Muscle layer of colon (tissue), 2 donors: Measurements from ENCODE around the gene NUMBL.

Experiments used
- H3K27ac ChIP-seq: one replicate; pipeline ENCODE4 v1.7.0; 2013; ENCODE audit warnings: low read depth, mild to moderate bottlenecking, low read length, moderate library complexity
- H3K27me3 ChIP-seq, 2 donors: one replicate each; pipeline ENCODE4 v1.7.0; 2013; ENCODE audit warnings: low read length in 2 of 2, mild to moderate bottlenecking in 2 of 2; ENCODE audit not compliant: insufficient read depth in 2 of 2, control insufficient read depth in 1 of 2
- H3K36me3 ChIP-seq: one replicate; pipeline ENCODE4 v1.7.0; 2013; ENCODE audit warnings: mild to moderate bottlenecking, low read length; ENCODE audit not compliant: insufficient read depth
- H3K4me1 ChIP-seq: one replicate; pipeline ENCODE4 v1.7.0; 2013; ENCODE audit warnings: mild to moderate bottlenecking, low read length; ENCODE audit not compliant: insufficient read depth
- H3K4me3 ChIP-seq, 2 donors: one replicate each; pipeline ENCODE4 v1.7.0; 2013; ENCODE audit warnings: low read length in 2 of 2, low read depth in 1 of 2, mild to moderate bottlenecking in 1 of 2, moderate library complexity in 1 of 2
- H3K9ac ChIP-seq: one replicate; pipeline ENCODE4 v1.7.0; 2013; ENCODE audit warnings: low read length
- H3K9me3 ChIP-seq: one replicate; pipeline ENCODE4 v1.7.0; 2013; ENCODE audit warnings: mild to moderate bottlenecking, low read length
- donor health status: abdominal sarcoma.
- donor health status: Adenocarcinoma of cecum.

The NUMBL gene

GRCh38 chr19:40714441-40715299 lies 24.2 kb upstream of the NUMBL start:
- Histone ChIP-seq H3K9ac (peak overlapping the region; percentile 44), H3K9me3 (no peaks in the 10 kb centered on the region), H3K27me3 (no peaks in the 10 kb centered on the region), H3K4me3 (peak overlapping the region; percentile 44 to 81), H3K4me1 (peaks cover 39% of the 10 kb centered on the region), H3K36me3 (peaks cover 14% of the 10 kb centered on the region), H3K27ac (peak overlapping the region; percentile 94)

GRCh38 chr19:40713939-40714338 lies 23.5 kb upstream of the NUMBL start:
- Histone ChIP-seq H3K4me1 (peaks cover 34% of the 10 kb centered on the region), H3K36me3 (peaks cover 21% of the 10 kb centered on the region), H3K9me3 (no peaks in the 10 kb centered on the region), H3K27me3 (no peaks in the 10 kb centered on the region), H3K27ac (peak overlapping the region; percentile 94), H3K4me3 (peak overlapping the region in 1 of 2 donors; percentile 44), H3K9ac (peak overlapping the region; percentile 44)

- Histone ChIP-seq H3K4me3 (no peak overlapping the region), H3K27ac (no peak overlapping the region), H3K9me3 (no peaks in the 10 kb centered on the region), H3K36me3 (peaks cover 32% of the 10 kb centered on the region), H3K9ac (no peak overlapping the region), H3K4me1 (peaks cover 10% of the 10 kb centered on the region), H3K27me3 (no peaks in the 10 kb centered on the region)
Measured at GRCh38 chr19:40709817-40710216, 19.4 kb upstream of the NUMBL start.

- Histone ChIP-seq H3K36me3 (peaks cover 46% of the 10 kb centered on the region), H3K4me3 (no peak overlapping the region), H3K9me3 (no peaks in the 10 kb centered on the region), H3K9ac (no peak overlapping the region), H3K27me3 (no peaks in the 10 kb centered on the region), H3K4me1 (peaks cover 8% of the 10 kb centered on the region), H3K27ac (no peak overlapping the region)
Measured at GRCh38 chr19:40707615-40708014, 17.2 kb upstream of the NUMBL start.

- Histone ChIP-seq H3K4me1 (peaks cover 15% of the 10 kb centered on the region), H3K27me3 (no peaks in the 10 kb centered on the region), H3K4me3 (no peak overlapping the region), H3K9ac (no peak overlapping the region), H3K27ac (no peak overlapping the region), H3K36me3 (peaks cover 40% of the 10 kb centered on the region), H3K9me3 (no peaks in the 10 kb centered on the region)
Measured at GRCh38 chr19:40705950-40706619, 15.6 kb upstream of the NUMBL start.

- Histone ChIP-seq H3K4me1 (peaks cover 15% of the 10 kb centered on the region), H3K9ac (no peak overlapping the region), H3K9me3 (no peaks in the 10 kb centered on the region), H3K27me3 (no peaks in the 10 kb centered on the region), H3K36me3 (peaks cover 36% of the 10 kb centered on the region), H3K4me3 (no peak overlapping the region), H3K27ac (no peak overlapping the region)
Measured at GRCh38 chr19:40705362-40705651, 14.9 kb upstream of the NUMBL start.

GRCh38 chr19:40704491-40705361 lies 14.3 kb upstream of the NUMBL start:
- no peak overlapping the region for H3K27ac ChIP-seq
- peaks cover 33% of the 10 kb centered on the region for H3K36me3 ChIP-seq
- H3K27me3 ChIP-seq, result no peaks in the 10 kb centered on the region
- peaks cover 15% of the 10 kb centered on the region for H3K4me1 ChIP-seq
- no peak overlapping the region for H3K4me3 ChIP-seq
- no peak overlapping the region for H3K9ac ChIP-seq
- H3K9me3 ChIP-seq, result no peaks in the 10 kb centered on the region

GRCh38 chr19:40703029-40703755 lies 12.7 kb upstream of the NUMBL start:
- Histone ChIP-seq H3K27ac (peak overlapping the region; percentile 54), H3K27me3 (no peaks in the 10 kb centered on the region), H3K36me3 (peaks cover 23% of the 10 kb centered on the region), H3K4me1 (peaks cover 15% of the 10 kb centered on the region), H3K4me3 (no peak overlapping the region), H3K9me3 (no peaks in the 10 kb centered on the region), H3K9ac (no peak overlapping the region)

- H3K4me3 ChIP-seq, result no peak overlapping the region
- no peaks in the 10 kb centered on the region for H3K27me3 ChIP-seq
- peak overlapping the region; percentile 54 for H3K27ac ChIP-seq
- peaks cover 15% of the 10 kb centered on the region for H3K4me1 ChIP-seq
- H3K9ac ChIP-seq, result no peak overlapping the region
- no peaks in the 10 kb centered on the region for H3K9me3 ChIP-seq
- peaks cover 23% of the 10 kb centered on the region for H3K36me3 ChIP-seq
Measured at GRCh38 chr19:40702337-40703012, 12.0 kb upstream of the NUMBL start.

- peaks cover 23% of the 10 kb centered on the region for H3K36me3 ChIP-seq
Measured at GRCh38 chr19:40701758-40702157, 11.3 kb upstream of the NUMBL start.

More at GRCh38 chr19:40701758-40702157, 11.3 kb upstream of the NUMBL start:
- no peaks in the 10 kb centered on the region for H3K27me3 ChIP-seq
- H3K4me1 ChIP-seq, result peaks cover 15% of the 10 kb centered on the region
- H3K9ac ChIP-seq, result no peak overlapping the region
- H3K4me3 ChIP-seq, result no peak overlapping the region
- peak overlapping the region; percentile 13 for H3K27ac ChIP-seq
- H3K9me3 ChIP-seq, result no peaks in the 10 kb centered on the region
